GM21423 (cell line): Measurements from ENCODE around the gene SULT4A1.

Experiments used
- ATAC-seq: cut with Tn5 transposase; IDR thresholded peaks from one replicate; pipeline ENCODE4 v1.9.1; 2021; ENCODE audit warnings: mild to moderate bottlenecking, moderate library complexity; ENCODE audit not compliant: unreplicated experiment

Gene SULT4A1

DNA sequence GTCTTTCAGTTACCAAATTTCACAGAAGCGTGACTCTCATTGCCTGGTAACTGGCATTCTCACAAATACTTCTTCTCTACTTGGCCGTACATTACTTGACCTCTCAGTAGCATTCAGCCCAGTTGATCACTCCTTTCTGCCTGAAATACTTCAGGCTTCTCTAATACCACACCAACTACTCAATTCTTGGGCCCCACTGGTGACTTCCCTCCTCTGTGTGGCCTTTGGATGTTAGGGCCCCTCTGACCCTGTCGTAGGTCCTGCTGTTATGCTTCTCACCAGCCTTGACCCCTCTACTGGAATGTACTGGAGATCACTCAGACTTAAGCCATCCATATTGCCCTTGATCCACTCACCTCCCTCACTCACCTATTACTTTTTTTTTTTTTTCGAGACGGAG, 48.0 kb downstream of the SULT4A1 start:
- no peak for ATAC-seq

- ATAC-seq, result no peak
These were observed 49.4 kb downstream of the SULT4A1 start for GRCh38 chr22:43812890-43813289.

- ATAC-seq, result peak; percentile 82
These were observed 50.0 kb downstream of the SULT4A1 start, which contains the start of gene EFCAB6 for GRCh38 chr22:43812149-43812842. Gene EFCAB6, minus strand, starts transcription at chr22:43812305. Its CDS starts 29,987 bp downstream, at chr22:43782318.

DNA sequence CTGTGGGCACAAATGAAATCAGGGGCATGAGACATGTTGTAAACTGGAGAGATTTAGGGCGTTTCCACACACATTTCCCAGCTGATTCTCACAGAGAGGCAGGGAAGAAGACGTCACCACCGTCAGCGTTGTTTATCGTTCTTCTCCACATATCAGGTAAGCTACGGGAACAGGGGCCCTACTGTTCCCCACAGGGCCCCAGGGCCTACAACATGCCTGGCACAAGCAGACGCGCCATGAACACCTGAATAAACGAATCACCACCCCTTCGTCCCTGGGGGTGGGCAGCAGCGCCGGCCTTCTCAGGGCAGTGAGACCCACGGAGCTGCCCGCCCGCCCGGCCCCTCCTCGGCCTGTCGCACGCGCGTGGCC, 50.5 kb downstream of the SULT4A1 start:
- no peak for ATAC-seq

GRCh38 chr22:43802897-43803495, 59.3 kb downstream of the SULT4A1 start:
- ATAC-seq, result no peak

- no peak for ATAC-seq
These were observed 61.3 kb downstream of the SULT4A1 start for GRCh38 chr22:43800970-43801369.

DNA sequence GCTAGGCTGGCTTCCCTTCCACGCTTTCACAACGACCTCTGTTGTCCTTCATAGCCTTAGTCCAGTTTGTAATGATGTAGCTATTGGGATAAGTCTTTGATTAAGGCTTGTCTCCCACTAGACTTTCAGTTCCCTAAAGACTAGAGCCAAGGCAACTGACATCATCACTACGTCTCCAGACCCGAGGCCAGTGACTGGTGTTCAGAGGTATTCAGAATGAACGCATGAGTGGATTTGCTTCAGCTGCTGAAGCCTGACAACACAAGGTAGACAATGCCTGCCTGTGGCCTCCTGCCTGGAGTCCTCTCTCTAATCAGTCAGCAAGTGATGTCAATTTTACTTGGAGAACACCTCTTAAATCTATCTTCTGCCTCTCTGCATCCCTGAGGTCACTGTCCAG, 63.8 kb downstream of the SULT4A1 start:
- peak; percentile 59 for ATAC-seq

DNA sequence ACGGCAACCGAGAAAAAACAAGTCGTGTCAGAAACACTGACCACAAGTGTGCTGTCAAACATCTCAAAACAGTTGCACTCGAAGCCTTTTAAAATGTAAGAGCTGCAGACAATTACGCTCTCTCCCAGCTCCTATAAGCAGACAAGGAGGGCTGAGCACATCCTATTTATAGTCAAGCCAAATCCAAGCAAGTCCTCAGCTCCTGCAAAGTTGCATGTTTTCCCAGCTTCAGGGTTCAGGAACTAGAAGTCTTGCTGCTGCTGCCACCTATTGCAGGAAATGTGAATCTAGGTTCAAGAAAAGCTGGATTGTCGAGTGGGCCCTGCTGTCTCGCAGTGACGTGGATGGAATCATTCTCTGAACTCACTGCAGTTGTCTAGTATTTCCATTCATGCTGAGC, 65.7 kb downstream of the SULT4A1 start:
- no peak for ATAC-seq

- ATAC-seq, result no peak
These were observed 67.0 kb downstream of the SULT4A1 start for GRCh38 chr22:43795320-43795719.

- no peak for ATAC-seq
These were observed 69.4 kb downstream of the SULT4A1 start for GRCh38 chr22:43792905-43793304.

GRCh38 chr22:43789452-43789851, 72.9 kb downstream of the SULT4A1 start:
- no peak for ATAC-seq

GRCh38 chr22:43783777-43784176, 78.5 kb downstream of the SULT4A1 start:
- no peak for ATAC-seq

DNA sequence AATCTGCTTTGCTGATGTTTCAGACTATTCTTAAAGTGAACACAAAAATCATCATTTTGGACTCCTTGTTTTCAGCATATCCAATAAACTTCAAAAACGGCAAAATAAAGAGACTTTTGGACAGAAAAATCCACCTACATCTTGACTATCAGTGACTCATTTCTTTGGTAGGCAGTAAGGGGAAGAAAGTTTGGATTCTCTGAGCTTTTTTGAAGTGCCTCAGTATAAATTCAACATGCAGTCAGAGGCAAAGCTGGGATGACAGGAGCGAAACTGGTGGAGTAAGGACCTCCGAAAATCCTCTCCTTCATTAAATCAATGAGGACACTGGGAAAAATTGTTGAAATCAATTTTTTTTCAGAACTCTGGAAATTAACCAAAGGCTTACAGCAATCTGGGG, 79.9 kb downstream of the SULT4A1 start:
- no peak for ATAC-seq

GRCh38 chr22:43777286-43777685, 85.0 kb downstream of the SULT4A1 start:
- no peak for ATAC-seq

GRCh38 chr22:43776081-43776670, 86.1 kb downstream of the SULT4A1 start:
- ATAC-seq, result no peak
